Measurements from ENCODE around the gene PAK4. TPM values are rescaled to one million over a fixed set of nuclear protein-coding genes. Genes with fewer than 3 reads are reported as not detected.

PAK4 gene
- total RNA-seq, 1 donor from 2014 or later, result 19.4 TPM

DNA sequence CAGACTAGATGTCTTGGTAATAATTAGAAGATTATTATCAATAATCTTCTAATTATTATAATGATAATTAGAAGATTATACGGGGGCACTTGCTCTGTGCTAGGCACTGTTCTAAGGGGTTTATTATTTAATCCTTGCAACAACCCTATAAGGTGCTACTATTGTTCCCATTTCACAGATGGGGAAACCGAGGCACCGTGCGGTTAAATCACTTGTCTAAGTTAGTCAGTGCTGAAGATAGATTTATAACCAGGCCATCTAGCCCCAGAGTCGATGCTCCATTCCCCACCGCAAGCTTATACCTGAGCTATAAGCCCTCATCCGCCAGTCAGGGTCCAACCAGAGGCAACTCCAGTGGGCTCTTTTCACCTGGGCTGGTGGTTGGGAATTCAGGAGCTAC is 43.4 kb upstream of the PAK4 start:
- Histone ChIP-seq H3K4me3 (no peak overlapping the region), H3K27me3 (peaks cover 6% of the 10 kb centered on the region), H3K27ac (no peak overlapping the region), H3K9me3 (no peaks in the 10 kb centered on the region), H3K4me1 (peaks cover 17% of the 10 kb centered on the region), H3K36me3 (no peaks in the 10 kb centered on the region)
- no peak for DNase-seq (ENCODE audit: extremely low spot score in 2 of 2)
- intact Hi-C loops (cut with DNase I), result no loop called here
- TF ChIP-seq POLR2AphosphoS5 (IDR thresholded peaks at IDR 0.05; ENCODE audit: insufficient read depth in 1 of 2, low read depth in 1 of 2), result no peak
- no peak for TF ChIP-seq POLR2A (IDR thresholded peaks at IDR 0.05)
- TF ChIP-seq, protein P1, sequence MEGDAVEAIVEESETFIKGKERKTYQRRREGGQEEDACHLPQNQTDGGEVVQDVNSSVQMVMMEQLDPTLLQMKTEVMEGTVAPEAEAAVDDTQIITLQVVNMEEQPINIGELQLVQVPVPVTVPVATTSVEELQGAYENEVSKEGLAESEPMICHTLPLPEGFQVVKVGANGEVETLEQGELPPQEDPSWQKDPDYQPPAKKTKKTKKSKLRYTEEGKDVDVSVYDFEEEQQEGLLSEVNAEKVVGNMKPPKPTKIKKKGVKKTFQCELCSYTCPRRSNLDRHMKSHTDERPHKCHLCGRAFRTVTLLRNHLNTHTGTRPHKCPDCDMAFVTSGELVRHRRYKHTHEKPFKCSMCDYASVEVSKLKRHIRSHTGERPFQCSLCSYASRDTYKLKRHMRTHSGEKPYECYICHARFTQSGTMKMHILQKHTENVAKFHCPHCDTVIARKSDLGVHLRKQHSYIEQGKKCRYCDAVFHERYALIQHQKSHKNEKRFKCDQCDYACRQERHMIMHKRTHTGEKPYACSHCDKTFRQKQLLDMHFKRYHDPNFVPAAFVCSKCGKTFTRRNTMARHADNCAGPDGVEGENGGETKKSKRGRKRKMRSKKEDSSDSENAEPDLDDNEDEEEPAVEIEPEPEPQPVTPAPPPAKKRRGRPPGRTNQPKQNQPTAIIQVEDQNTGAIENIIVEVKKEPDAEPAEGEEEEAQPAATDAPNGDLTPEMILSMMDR (IDR thresholded peaks at IDR 0.05), result no peak

DNA sequence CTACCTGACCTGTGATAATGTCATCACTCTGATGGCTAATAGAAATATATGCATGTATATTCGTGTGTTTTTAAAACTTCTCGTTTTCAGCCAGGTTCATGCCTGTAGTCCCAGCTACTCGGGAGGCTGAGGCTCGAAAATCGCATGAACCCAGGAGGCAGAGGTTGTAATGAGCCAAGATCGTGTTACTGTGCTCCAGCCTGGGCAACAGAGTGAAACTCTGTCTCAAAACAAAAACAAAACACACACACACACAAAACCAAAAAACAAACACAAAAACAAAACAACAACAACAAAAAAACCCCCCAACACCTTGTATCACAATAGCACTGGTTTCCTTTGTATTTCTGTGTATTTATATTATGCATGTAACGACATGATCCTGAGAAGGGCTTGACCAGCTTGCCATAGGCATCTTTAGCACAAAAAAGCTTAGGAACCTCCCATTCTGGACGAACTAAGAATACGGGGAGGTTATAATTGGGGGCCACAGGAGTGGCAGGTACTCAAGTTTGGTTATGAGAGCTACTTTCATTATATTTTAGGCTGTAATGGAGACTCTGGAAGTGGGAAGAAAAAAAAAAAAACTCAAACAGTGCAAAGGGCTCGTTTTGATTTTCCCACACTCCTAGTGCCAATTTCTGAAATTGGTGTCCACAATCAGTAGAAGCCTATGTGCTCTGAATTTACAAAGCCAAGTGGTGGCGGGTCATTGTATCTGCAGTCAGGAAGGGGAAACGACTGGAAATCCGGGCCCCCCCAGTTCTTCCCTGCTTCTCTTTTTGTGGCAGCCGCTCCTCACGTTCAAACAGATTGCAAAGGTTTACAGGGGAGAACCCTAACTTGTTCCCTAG is 42.6 kb upstream of the PAK4 start:
- no peak for TF ChIP-seq POLR2A (IDR thresholded peaks at IDR 0.05)
- TF ChIP-seq, protein P1 (IDR thresholded peaks at IDR 0.05), result no peak
- no peak for TF ChIP-seq POLR2AphosphoS5 (IDR thresholded peaks at IDR 0.05; ENCODE audit: insufficient read depth in 1 of 2, low read depth in 1 of 2)
- peak overlapping the region; percentile 39 to 42 for H3K4me3 ChIP-seq
- H3K9me3 ChIP-seq, result no peaks in the 10 kb centered on the region
- no peak for DNase-seq (ENCODE audit: extremely low spot score in 2 of 2)
- intact Hi-C loops (cut with DNase I), result no loop called here
- no peaks in the 10 kb centered on the region for H3K36me3 ChIP-seq
- H3K27me3 ChIP-seq, result peaks cover 6% of the 10 kb centered on the region
- H3K27ac ChIP-seq, result no peak overlapping the region
- H3K4me1 ChIP-seq, result peaks cover 17% of the 10 kb centered on the region

DNA sequence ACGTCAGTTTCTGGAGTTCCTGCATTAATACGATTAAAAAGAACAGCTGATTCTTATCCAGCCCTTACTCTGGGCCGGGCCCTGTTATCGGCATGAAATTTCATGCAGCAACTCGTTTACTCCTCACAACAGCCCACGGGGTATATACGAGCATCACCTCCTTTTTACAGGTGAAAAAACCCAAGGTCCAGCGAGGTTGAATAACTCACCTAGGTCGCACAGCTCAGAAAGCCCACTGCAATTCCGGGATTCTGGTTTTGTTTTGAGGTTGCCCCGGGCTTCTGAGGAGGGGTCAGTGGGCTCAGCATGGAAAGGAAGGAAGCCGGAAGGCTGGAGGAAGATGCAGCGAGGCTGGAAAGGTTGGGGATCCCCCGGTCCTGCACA is 42.0 kb upstream of the PAK4 start:
- TF ChIP-seq POLR2AphosphoS5 (IDR thresholded peaks at IDR 0.05; ENCODE audit: insufficient read depth in 1 of 2, low read depth in 1 of 2) (no peak), POLR2A (IDR thresholded peaks at IDR 0.05) (no peak)
- TF ChIP-seq, protein P1 (IDR thresholded peaks at IDR 0.05), result no peak
- DNase-seq (ENCODE audit: extremely low spot score in 2 of 2), result no peak
- intact Hi-C loops (cut with DNase I), result no loop called here
- Histone ChIP-seq H3K4me1 (peaks cover 17% of the 10 kb centered on the region), H3K4me3 (peak overlapping the region; percentile 39 to 42), H3K27ac (no peak overlapping the region), H3K36me3 (no peaks in the 10 kb centered on the region), H3K27me3 (peaks cover 6% of the 10 kb centered on the region), H3K9me3 (no peaks in the 10 kb centered on the region)

DNA sequence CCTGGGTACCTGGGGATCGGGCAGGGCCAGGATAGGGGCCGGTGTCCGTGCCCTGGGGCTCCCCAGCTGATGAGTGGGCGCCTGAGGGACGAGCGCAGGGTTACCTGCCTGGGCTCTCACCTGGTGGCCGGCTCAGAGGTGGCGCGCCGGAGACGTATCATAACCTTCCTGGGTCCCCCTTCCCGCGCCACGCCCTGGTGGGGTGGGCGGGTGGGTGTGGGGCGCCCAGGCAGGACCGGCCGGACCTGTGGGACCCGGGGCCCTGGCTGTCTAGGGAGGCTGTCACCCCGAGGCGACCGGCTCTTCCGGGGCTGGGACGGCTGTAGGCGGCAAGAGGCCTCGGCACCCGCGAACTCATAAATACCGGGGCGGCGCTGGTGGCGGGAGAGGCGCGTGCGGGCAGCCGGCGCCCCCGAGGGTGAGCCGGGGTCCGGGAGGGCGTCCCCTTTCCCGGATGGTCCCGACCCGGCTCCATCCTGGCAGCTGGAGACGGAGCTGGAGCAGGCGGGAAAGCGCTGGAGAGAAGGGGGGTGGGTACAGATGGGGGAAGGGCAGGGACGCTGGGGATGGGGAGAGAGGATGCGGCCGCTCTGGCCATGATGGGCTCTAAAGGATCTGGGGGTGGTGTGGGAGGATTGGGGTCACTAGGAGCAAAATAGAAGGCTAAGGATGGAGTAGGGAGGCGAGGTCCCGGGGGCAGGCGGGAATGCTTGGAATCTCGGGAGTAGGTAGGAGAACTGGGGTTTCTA is 41.4 kb upstream of the PAK4 start, which contains the start of gene ACP7:
TSS of gene ACP7 (plus strand) at position 386 of the 749 bp plus-strand sequence. CDS start 902 bp downstream, outside the sequence.
- intact Hi-C loops (cut with DNase I), result no loop called here

More for the DNA sequence above, 41.4 kb upstream of the PAK4 start, which contains the start of gene ACP7:
- peaks cover 6% of the 10 kb centered on the region for H3K27me3 ChIP-seq
- H3K4me1 ChIP-seq, result peaks cover 17% of the 10 kb centered on the region
- no peaks in the 10 kb centered on the region for H3K9me3 ChIP-seq
- H3K27ac ChIP-seq, result no peak within 1 kb of the TSS
- H3K4me3 ChIP-seq, result peak within 1 kb of the TSS; percentile 39 to 42
- TF ChIP-seq, protein P1 (IDR thresholded peaks at IDR 0.05), result no peak
- TF ChIP-seq POLR2AphosphoS5 (IDR thresholded peaks at IDR 0.05; ENCODE audit: insufficient read depth in 1 of 2, low read depth in 1 of 2) (no peak), POLR2A (IDR thresholded peaks at IDR 0.05) (no peak)
- DNase-seq (ENCODE audit: extremely low spot score in 2 of 2), result no peak
- H3K36me3 ChIP-seq, result no peaks in the 10 kb centered on the region

Data from vagina (tissue), 2 donors.